Activated T-cell treated with anti-CD3 and anti-CD28 coated beads for 24 hours (primary cell): ENCODE data around the gene GAK.

ENCODE experiments used
- DNase-seq: peaks from one replicate; pipeline ENCODE4 v3.0.0-alpha.2; 2020; ENCODE audit warnings: low read depth

Gene GAK

GRCh38 chr4:848307-848691 is 83.8 kb downstream of the GAK start:
- DNase-seq: no peak

- no peak for DNase-seq
Measured at GRCh38 chr4:845836-846251, 86.3 kb downstream of the GAK start.

- no peak for DNase-seq
Measured at GRCh38 chr4:845233-845835, 86.8 kb downstream of the GAK start.

- DNase-seq: no peak
Measured at GRCh38 chr4:844752-845232, 87.3 kb downstream of the GAK start.

GRCh38 chr4:839675-840443 is 92.3 kb downstream of the GAK start:
- no peak for DNase-seq

GRCh38 chr4:837772-838171 is 94.3 kb downstream of the GAK start:
- DNase-seq: no peak

GRCh38 chr4:836750-837301 is 95.3 kb downstream of the GAK start:
- no peak for DNase-seq

GRCh38 chr4:836003-836511 is 96.1 kb downstream of the GAK start:
- DNase-seq: no peak

- DNase-seq: no peak
Measured at GRCh38 chr4:835148-836002, 96.7 kb downstream of the GAK start.

- DNase-seq: no peak
Measured at GRCh38 chr4:834368-835147, 97.6 kb downstream of the GAK start.

- DNase-seq: no peak
Measured at GRCh38 chr4:833731-834367, 98.3 kb downstream of the GAK start.

GRCh38 chr4:833156-833555 is 99.0 kb downstream of the GAK start:
- no peak for DNase-seq

- DNase-seq: no peak
Measured at GRCh38 chr4:832536-832935, 99.6 kb downstream of the GAK start.

- DNase-seq: no peak
Measured at GRCh38 chr4:832108-832507, 100.0 kb downstream of the GAK start.

- no peak for DNase-seq
Measured at GRCh38 chr4:831483-831805, 100.7 kb downstream of the GAK start.

GRCh38 chr4:830601-831482 is 101.3 kb downstream of the GAK start:
- no peak for DNase-seq

GRCh38 chr4:829761-830600 is 102.1 kb downstream of the GAK start:
- DNase-seq: no peak

- no peak for DNase-seq
Measured at GRCh38 chr4:829291-829690, 102.8 kb downstream of the GAK start.

GRCh38 chr4:828641-829271 is 103.4 kb downstream of the GAK start:
- no peak for DNase-seq
